Liver (tissue), 9 donors: ENCODE results near the gene PLA2G7. TPM values are rescaled to one million over a fixed set of nuclear protein-coding genes. Genes with fewer than 3 reads are reported as not detected.

Source experiments
- DNase-seq: peaks from one replicate; pipeline ENCODE4 v3.0.0-alpha.2; 2017; ENCODE audit warnings: low spot score
- H3K27ac ChIP-seq, 2 donors: one replicate each; pipeline ENCODE4 v1.7.0; 2013; ENCODE audit warnings: inconsistent platforms in 2 of 2, low read length in 2 of 2, control low read depth in 1 of 2, low read depth in 1 of 2, mild to moderate bottlenecking in 1 of 2
- H3K27me3 ChIP-seq, 4 donors: one replicate each; pipeline versions ENCODE4 v1.6.1 to v1.7.0; 2013; ENCODE audit warnings: low read length in 3 of 4, inconsistent platforms in 1 of 4, mild to moderate bottlenecking in 1 of 4, moderate library complexity in 1 of 4; ENCODE audit not compliant: control insufficient read depth in 4 of 4, insufficient read depth in 4 of 4
- H3K36me3 ChIP-seq, 4 donors: one replicate each; pipeline versions ENCODE4 v1.6.1 to v1.7.0; 2013; ENCODE audit warnings: low read length in 3 of 4, mild to moderate bottlenecking in 3 of 4, low read depth in 1 of 4, moderate library complexity in 1 of 4; ENCODE audit not compliant: control insufficient read depth in 4 of 4, insufficient read depth in 3 of 4
- H3K4me1 ChIP-seq, 4 donors: one replicate each; pipeline versions ENCODE4 v1.6.1 to v1.7.0; 2013; ENCODE audit warnings: low read length in 3 of 4, mild to moderate bottlenecking in 3 of 4, moderate library complexity in 1 of 4; ENCODE audit not compliant: control insufficient read depth in 4 of 4, insufficient read depth in 4 of 4
- H3K4me3 ChIP-seq, 3 donors: one replicate each; pipeline versions ENCODE4 v1.6.1 to v1.7.0; 2013; ENCODE audit warnings: low read length in 3 of 3, control low read depth in 1 of 3, low read depth in 1 of 3, mild to moderate bottlenecking in 1 of 3
- H3K9ac ChIP-seq, 2 donors: one replicate each; pipeline ENCODE4 v1.7.0; 2013; ENCODE audit warnings: low read length in 2 of 2, mild to moderate bottlenecking in 2 of 2, moderate library complexity in 2 of 2, control low read depth in 1 of 2, low read depth in 1 of 2
- H3K9me3 ChIP-seq, 4 donors: one replicate each; pipeline versions ENCODE4 v1.6.1 to v1.7.0; 2013; ENCODE audit warnings: low read length in 3 of 4; ENCODE audit not compliant: control insufficient read depth in 4 of 4
- CTCF ChIP-seq: fragments of 150-350 bp; IDR thresholded peaks from 2 replicates; pipeline ENCODE4 v1.5.1; 2017; ENCODE audit warnings: improper control_type of control experiment, low read depth, low read length; ENCODE audit not compliant: missing input control
- EGR1 ChIP-seq, 2 donors: IDR thresholded peaks; 2 replicates each; pipeline ENCODE4 v1.6.1; 2016 to 2018; ENCODE audit warnings: antibody characterized with exemption in 2 of 2, low read depth in 2 of 2
- FOXA1 ChIP-seq: IDR thresholded peaks from 2 replicates; pipeline ENCODE4 v1.6.1; 2016; ENCODE audit warnings: antibody characterized with exemption
- FOXA2 ChIP-seq: IDR thresholded peaks from 2 replicates; pipeline ENCODE4 v1.6.1; 2016; ENCODE audit warnings: antibody characterized with exemption
- GABPA ChIP-seq, 2 donors: IDR thresholded peaks in 1 of 2; conservative IDR thresholded peaks in 1 of 2; 2 replicates each; pipeline ENCODE4 v1.6.1; 2016; ENCODE audit warnings: antibody characterized with exemption in 2 of 2, mild to moderate bottlenecking in 1 of 2, moderate library complexity in 1 of 2
- HNF4G ChIP-seq: IDR thresholded peaks from 2 replicates; pipeline ENCODE4 v1.6.1; 2016; ENCODE audit warnings: antibody characterized with exemption
- NR2F2 ChIP-seq: IDR thresholded peaks from 2 replicates; pipeline ENCODE4 v1.6.1; 2016; ENCODE audit warnings: antibody characterized with exemption
- RAD21 ChIP-seq, 2 donors: IDR thresholded peaks; 2 replicates each; pipeline ENCODE4 v1.6.1; 2016; ENCODE audit warnings: antibody characterized with exemption in 2 of 2, mild to moderate bottlenecking in 2 of 2
- REST ChIP-seq: IDR thresholded peaks from 2 replicates; pipeline ENCODE4 v1.6.1; 2016; ENCODE audit warnings: antibody characterized with exemption, mild to moderate bottlenecking
- SP1 ChIP-seq: IDR thresholded peaks from 2 replicates; pipeline ENCODE4 v1.6.1; 2018; ENCODE audit warnings: antibody characterized with exemption, mild to moderate bottlenecking
- TAF1 ChIP-seq: conservative IDR thresholded peaks from 2 replicates; pipeline ENCODE4 v1.6.1; 2016; ENCODE audit warnings: antibody characterized with exemption, mild to moderate bottlenecking
- YY1 ChIP-seq: IDR thresholded peaks from 2 replicates; pipeline ENCODE4 v1.6.1; 2016; ENCODE audit warnings: antibody characterized with exemption, mild to moderate bottlenecking
- WGBS: extraction: QIAGEN DNeasy Blood & Tissue Kit; methylation state at CpG from one replicate; pipeline ENCODE4 v1.1.7; 2013; 5-methylcytosine and 5-hydroxymethylcytosine counted together
- polyA plus RNA-seq, 2 donors: library from polyadenylated mRNA; stranded (reverse) in 1 of 2; unstranded in 1 of 2; fragments of 200-250 nt in 1 of 2; fragments of >200 nt in 1 of 2; fragmentation: Nextera tagmentation in 1 of 2; extraction: Ambion mirVana in 1 of 2; gene quantifications; one replicate each; pipeline versions ENCODE4 v1.2.1 to v1.2.3, GENCODE V29; 2013 to 2015
- total RNA-seq, 2 donors: library from RNA; depleted of rRNA; stranded (reverse); fragments of >200 nt; gene quantifications; one replicate each; pipeline ENCODE4 v1.2.3, GENCODE V29; 2014
- TF ChIP-seq, protein P1 (sequence below): IDR thresholded peaks from 2 replicates; pipeline ENCODE4 v1.6.1; 2016; ENCODE audit warnings: antibody characterized with exemption
- donor health status: healthy.
- donor health status: healthy.
- donor health status: healthy.
- donor health status: healthy.
- donor health status: healthy.

Gene PLA2G7
- total and polyA plus RNA-seq, 4 donors = 0.35 to 24.7 (median 1.3) TPM

DNA sequence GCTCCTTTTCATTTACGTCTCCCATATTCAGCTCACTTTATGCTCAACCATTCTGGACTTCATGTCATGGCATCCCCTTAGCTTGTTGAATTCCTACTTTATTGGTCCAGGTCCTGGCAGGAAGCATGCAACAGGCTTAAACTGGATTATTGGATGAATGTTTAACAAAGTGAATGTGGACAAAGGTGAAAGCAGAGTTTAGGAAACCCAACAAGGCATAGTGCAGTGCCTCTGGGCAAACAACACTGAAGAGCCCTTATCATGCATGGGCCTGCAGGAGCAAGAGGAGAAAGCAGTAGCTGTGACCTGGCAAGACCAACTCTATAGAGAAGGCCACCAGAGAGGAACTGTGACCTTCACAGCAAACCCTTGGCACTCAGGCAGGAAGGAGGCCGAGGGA, 6.3 kb upstream of the PLA2G7 start:
- TF ChIP-seq CTCF = no peak
- no peaks in the 10 kb centered on the region for H3K36me3 ChIP-seq
- no peaks in the 10 kb centered on the region for H3K4me1 ChIP-seq
- H3K9me3 ChIP-seq = no peaks in the 10 kb centered on the region
- DNase-seq = no peak
- H3K27me3 ChIP-seq = peaks cover 0 to 2% (median 0%) of the 10 kb centered on the region in 4 donors
- H3K27ac ChIP-seq = no peak overlapping the region
- 65% methylated on average over 2 of the region's 2 CpGs for WGBS
- H3K4me3 ChIP-seq = no peak overlapping the region
- no peak overlapping the region for H3K9ac ChIP-seq

DNA sequence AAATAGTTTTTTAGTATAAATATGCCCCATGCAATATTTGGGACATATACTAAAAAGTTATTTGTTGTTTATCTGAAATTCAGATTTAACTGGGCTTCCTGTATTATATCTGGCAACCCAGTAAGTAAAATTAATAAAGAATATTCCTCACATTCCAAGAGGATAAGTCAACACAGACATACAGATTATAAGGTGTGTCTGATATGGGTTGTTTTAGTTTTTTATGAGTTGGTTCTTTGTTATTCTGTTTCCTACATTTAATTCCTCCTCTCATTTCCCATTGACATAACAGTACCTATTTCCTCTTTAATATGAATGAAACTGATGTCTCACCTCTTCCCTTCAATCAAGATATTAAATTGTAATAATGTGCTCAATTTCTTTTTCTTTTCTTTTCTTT, 1.7 kb upstream of the PLA2G7 start:
- DNase-seq = no peak
- Histone ChIP-seq H3K9ac (no peak overlapping the region), H3K4me3 (no peak overlapping the region), H3K27ac (no peak overlapping the region), H3K4me1 (peaks cover 8 to 13% (median 13%) of the 10 kb centered on the region in 4 donors), H3K27me3 (peaks cover 0 to 5% (median 2%) of the 10 kb centered on the region in 4 donors), H3K36me3 (no peaks in the 10 kb centered on the region), H3K9me3 (no peaks in the 10 kb centered on the region)
- TF ChIP-seq, protein P1, sequence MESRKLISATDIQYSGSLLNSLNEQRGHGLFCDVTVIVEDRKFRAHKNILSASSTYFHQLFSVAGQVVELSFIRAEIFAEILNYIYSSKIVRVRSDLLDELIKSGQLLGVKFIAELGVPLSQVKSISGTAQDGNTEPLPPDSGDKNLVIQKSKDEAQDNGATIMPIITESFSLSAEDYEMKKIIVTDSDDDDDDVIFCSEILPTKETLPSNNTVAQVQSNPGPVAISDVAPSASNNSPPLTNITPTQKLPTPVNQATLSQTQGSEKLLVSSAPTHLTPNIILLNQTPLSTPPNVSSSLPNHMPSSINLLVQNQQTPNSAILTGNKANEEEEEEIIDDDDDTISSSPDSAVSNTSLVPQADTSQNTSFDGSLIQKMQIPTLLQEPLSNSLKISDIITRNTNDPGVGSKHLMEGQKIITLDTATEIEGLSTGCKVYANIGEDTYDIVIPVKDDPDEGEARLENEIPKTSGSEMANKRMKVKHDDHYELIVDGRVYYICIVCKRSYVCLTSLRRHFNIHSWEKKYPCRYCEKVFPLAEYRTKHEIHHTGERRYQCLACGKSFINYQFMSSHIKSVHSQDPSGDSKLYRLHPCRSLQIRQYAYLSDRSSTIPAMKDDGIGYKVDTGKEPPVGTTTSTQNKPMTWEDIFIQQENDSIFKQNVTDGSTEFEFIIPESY = no peak
- TF ChIP-seq YY1 = no peak
- TF ChIP-seq NR2F2 = no peak
- no peak for TF ChIP-seq GABPA (IDR thresholded peaks at IDR 0.05 in 1 of 2, conservative IDR thresholded peaks at IDR 0.05 in 1 of 2)
- no peak for TF ChIP-seq FOXA2
- no peak for TF ChIP-seq TAF1
- no peak for TF ChIP-seq CTCF
- TF ChIP-seq HNF4G = no peak
- no peak for TF ChIP-seq FOXA1

GRCh38 chr6:46735720-46736031, 501 bp upstream of the PLA2G7 start:
- Histone ChIP-seq H3K27me3 (peaks cover 0 to 5% (median 2%) of the 10 kb centered on the region in 4 donors), H3K36me3 (no peaks in the 10 kb centered on the region), H3K9me3 (no peaks in the 10 kb centered on the region), H3K27ac (no peak overlapping the region), H3K9ac (no peak overlapping the region), H3K4me1 (peaks cover 8 to 13% (median 13%) of the 10 kb centered on the region in 4 donors), H3K4me3 (peak overlapping the region in 1 of 3 donors; percentile 62)
- 29% methylated on average over 8 of the region's 8 CpGs for WGBS
- no peak for DNase-seq
- TF ChIP-seq EGR1 (IDR thresholded peaks at IDR 0.05; ENCODE audit: low read depth in 2 of 2) (no peak), RAD21 (IDR thresholded peaks at IDR 0.05) (no peak), REST (no peak), SP1 (no peak), CTCF (no peak), TAF1 (no peak), HNF4G (no peak)
- TF ChIP-seq, protein P1 = no peak
